ENCODE data around the gene TBCD.

Gene TBCD

DNA sequence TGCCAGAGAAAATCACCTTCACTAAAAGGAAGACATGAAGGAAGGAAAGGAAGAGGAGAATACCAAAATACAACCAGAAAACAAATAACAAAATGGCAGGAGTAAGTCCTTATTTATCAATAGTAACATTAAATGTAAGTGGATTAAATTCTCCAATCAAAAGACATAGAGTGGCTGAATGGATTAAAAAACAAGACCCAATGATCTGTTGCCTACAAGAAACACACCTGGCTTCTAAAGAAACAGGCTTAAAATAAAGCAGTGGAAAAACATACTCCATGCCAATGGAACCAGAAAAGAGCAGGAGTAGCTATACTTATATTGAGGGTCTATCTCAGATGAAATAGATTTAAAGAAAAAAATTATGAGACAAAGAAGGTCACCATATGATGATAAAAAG is 241.1 kb downstream of the TBCD start:
- Histone ChIP-seq H3K27me3 (ENCODE audit: low read length) (no peaks in the 10 kb centered on the region), H4K20me1 (ENCODE audit: low read depth, low read length) (no peaks in the 10 kb centered on the region; the same call in 1 of the 2 replicates), H3K9ac (ENCODE audit: low read length) (no peak overlapping the region), H3K36me3 (ENCODE audit: low read length) (0 out of 2 replicates have a peak, but pooled peaks cover 4% of the 10 kb centered on the region), H3K4me3 (ENCODE audit: insufficient read depth, low read length, poor library complexity, severe bottlenecking) (no peak overlapping the region), H3K79me2 (ENCODE audit: insufficient read depth, low read length) (no peaks in the 10 kb centered on the region), H3F3A (ENCODE audit: insufficient read depth) (no peaks in the 10 kb centered on the region), H3K9me3 (ENCODE audit: insufficient read depth, low read length) (peaks cover 7% of the 10 kb centered on the region; the same call in 1 of the 2 replicates), H2AFZ (ENCODE audit: low read depth, low read length, severe bottlenecking) (no peak overlapping the region), H3K9me2 (replicated peaks; ENCODE audit: insufficient read depth, low read length) (no peaks in the 10 kb centered on the region), H3K27ac (ENCODE audit: low read depth, low read length) (no peak overlapping the region), H3K4me2 (ENCODE audit: low read depth, low read length, poor library complexity, severe bottlenecking) (no peak overlapping the region)
- TF ChIP-seq EZH2phosphoT487 (conservative IDR thresholded peaks at IDR 0.05; ENCODE audit: low read length) = no peak
- no peak for TF ChIP-seq CTCF (IDR thresholded peaks at IDR 0.05; ENCODE audit: insufficient read depth, low read length, poor library complexity, severe bottlenecking)
